Upper lobe of left lung (tissue), 4 donors: Measurements from ENCODE around the gene SEL1L2.

ENCODE experiments used
- EP300 ChIP-seq, 4 donors: sonication (generic); formaldehyde crosslinking; IDR thresholded peaks; one replicate each; pipeline ENCODE4 v1.5.1; 2017; ENCODE audit warnings: antibody characterized with exemption in 4 of 4, control low read depth in 2 of 4
- POLR2A ChIP-seq, 4 donors: fragments of 450-650 bp; IDR thresholded peaks; one replicate each; pipeline ENCODE4 v1.5.1; 2016 to 2017; ENCODE audit warnings: antibody characterized with exemption in 4 of 4, mild to moderate bottlenecking in 2 of 4
- TF ChIP-seq, protein P1 (sequence below), 6 experiments: fragments of 450-650 bp in 4 of 6; fragments of 200-600 bp in 2 of 6; sonication (generic) in 2 of 6; IDR thresholded peaks; one replicate each; pipeline ENCODE4 v1.5.1; 2016 to 2019; ENCODE audit warnings: antibody characterized with exemption in 6 of 6

DNA sequence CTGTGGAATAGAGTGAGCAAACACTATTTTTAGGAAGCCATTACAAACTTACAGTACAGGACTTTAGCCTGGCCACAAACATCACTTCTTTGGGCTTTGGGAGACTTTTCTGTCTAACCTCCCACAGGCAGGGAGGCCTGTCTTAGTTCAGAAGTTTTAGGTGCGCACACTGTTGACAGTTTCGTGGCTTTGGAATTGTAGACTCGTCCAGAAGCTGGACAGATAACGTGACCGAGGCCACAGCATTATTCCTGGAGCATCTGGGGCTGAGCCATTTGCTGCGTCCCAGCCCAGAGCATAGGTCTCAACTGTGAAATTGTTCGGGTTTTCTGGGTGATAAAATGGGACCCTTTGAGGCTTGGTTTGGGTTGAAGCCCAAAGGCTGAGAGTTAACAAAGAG is 151.8 kb downstream of the SEL1L2 start:
- TF ChIP-seq POLR2A (IDR thresholded peaks at IDR 0.05) (no peak), EP300 (IDR thresholded peaks at IDR 0.05) (no peak)
- TF ChIP-seq, protein P1, sequence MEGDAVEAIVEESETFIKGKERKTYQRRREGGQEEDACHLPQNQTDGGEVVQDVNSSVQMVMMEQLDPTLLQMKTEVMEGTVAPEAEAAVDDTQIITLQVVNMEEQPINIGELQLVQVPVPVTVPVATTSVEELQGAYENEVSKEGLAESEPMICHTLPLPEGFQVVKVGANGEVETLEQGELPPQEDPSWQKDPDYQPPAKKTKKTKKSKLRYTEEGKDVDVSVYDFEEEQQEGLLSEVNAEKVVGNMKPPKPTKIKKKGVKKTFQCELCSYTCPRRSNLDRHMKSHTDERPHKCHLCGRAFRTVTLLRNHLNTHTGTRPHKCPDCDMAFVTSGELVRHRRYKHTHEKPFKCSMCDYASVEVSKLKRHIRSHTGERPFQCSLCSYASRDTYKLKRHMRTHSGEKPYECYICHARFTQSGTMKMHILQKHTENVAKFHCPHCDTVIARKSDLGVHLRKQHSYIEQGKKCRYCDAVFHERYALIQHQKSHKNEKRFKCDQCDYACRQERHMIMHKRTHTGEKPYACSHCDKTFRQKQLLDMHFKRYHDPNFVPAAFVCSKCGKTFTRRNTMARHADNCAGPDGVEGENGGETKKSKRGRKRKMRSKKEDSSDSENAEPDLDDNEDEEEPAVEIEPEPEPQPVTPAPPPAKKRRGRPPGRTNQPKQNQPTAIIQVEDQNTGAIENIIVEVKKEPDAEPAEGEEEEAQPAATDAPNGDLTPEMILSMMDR (IDR thresholded peaks at IDR 0.05) = no peak
